Spleen (tissue), 11 donors: ENCODE results near the gene CDK14. TPM values are rescaled to one million over a fixed set of nuclear protein-coding genes. Genes with fewer than 3 reads are reported as not detected.

Experiments used
- DNase-seq: peaks from one replicate; pipeline ENCODE4 v3.0.0-alpha.2; 2020
- H3K27ac ChIP-seq, 8 donors: fragments of 200-600 bp; sonication (generic) in 7 of 8; 1 replicate in 4 of 8; 2 replicates in 4 of 8; pipeline versions ENCODE4 v1.5.0 to v1.8.0; 2016 to 2021; ENCODE audit warnings: inconsistent platforms in 4 of 8, mild to moderate bottlenecking in 4 of 8, moderate library complexity in 1 of 8
- H3K27me3 ChIP-seq, 7 donors: fragments of 200-600 bp; sonication (generic) in 6 of 7; replicated peaks in 1 of 7; 1 replicate in 4 of 7; 2 replicates in 3 of 7; pipeline versions ENCODE4 v1.5.0 to v1.8.0; 2016 to 2021; ENCODE audit warnings: inconsistent platforms in 3 of 7, mild to moderate bottlenecking in 1 of 7
- H3K36me3 ChIP-seq, 6 donors: fragments of 200-600 bp; sonication (generic) in 5 of 6; 1 replicate in 4 of 6; 2 replicates in 2 of 6; pipeline versions ENCODE4 v1.5.0 to v1.8.0; 2016 to 2021; ENCODE audit warnings: inconsistent platforms in 2 of 6
- H3K4me1 ChIP-seq, 6 donors: fragments of 200-600 bp; sonication (generic) in 5 of 6; 1 replicate in 3 of 6; 2 replicates in 3 of 6; pipeline versions ENCODE4 v1.5.0 to v1.8.0; 2016 to 2021; ENCODE audit warnings: inconsistent platforms in 3 of 6
- H3K4me3 ChIP-seq, 8 donors: fragments of 200-600 bp; sonication (generic) in 7 of 8; 1 replicate in 4 of 8; 2 replicates in 4 of 8; pipeline versions ENCODE4 v1.5.0 to v1.8.0; 2016 to 2021; ENCODE audit warnings: inconsistent platforms in 4 of 8, mild to moderate bottlenecking in 4 of 8, moderate library complexity in 2 of 8
- H3K9me3 ChIP-seq, 8 donors: fragments of 200-600 bp; sonication (generic) in 7 of 8; 1 replicate in 4 of 8; 2 replicates in 4 of 8; pipeline versions ENCODE4 v1.5.0 to v1.8.0; 2016 to 2021; ENCODE audit warnings: inconsistent platforms in 4 of 8
- POLR2A ChIP-seq, 3 donors: fragments of 450-650 bp; IDR thresholded peaks; one replicate each; pipeline ENCODE4 v1.5.1; 2017; ENCODE audit warnings: antibody characterized with exemption in 3 of 3, mild to moderate bottlenecking in 1 of 3
- POLR2AphosphoS5 ChIP-seq, 3 donors: sonication (generic); formaldehyde crosslinking; IDR thresholded peaks; one replicate each; pipeline ENCODE4 v1.5.1; 2017; ENCODE audit warnings: antibody characterized with exemption in 3 of 3
- WGBS, 5 donors: extraction: QIAGEN DNeasy Blood & Tissue Kit in 3 of 5; methylation state at CpG; one replicate each; pipeline versions ENCODE4 v1.1.5 to v1.1.7; 2013 to 2018; 5-methylcytosine and 5-hydroxymethylcytosine counted together
- intact Hi-C: fragments of 100-400 bp; cut with DNase I; formaldehyde crosslinking; loops from one replicate; pipeline ENCODE4 v1.15.0; 2023; ENCODE audit warnings: low total_unique reads
- polyA plus RNA-seq, 3 donors: library from polyadenylated mRNA; stranded (reverse); fragments of 200-250 nt; gene quantifications; one replicate each; pipeline ENCODE4 v1.2.1, GENCODE V29; 2013
- total RNA-seq, 7 donors: library from RNA; depleted of rRNA in 3 of 7; stranded (reverse); fragments of >200 nt in 3 of 7; fragmentation: NEBNext Ultra II Directional in 4 of 7; extraction: Animal tissue kit (Norgen Biotek cat#: 25700) in 4 of 7; gene quantifications; one replicate each; pipeline versions ENCODE4 v1.1.0 to v1.2.1, GENCODE V29; 2016 to 2021
- TF ChIP-seq, protein P1 (sequence below), 11 experiments: fragments of 200-600 bp in 7 of 11; fragments of 450-650 bp in 4 of 11; sonication (generic) in 4 of 11; IDR thresholded peaks in 8 of 11; conservative IDR thresholded peaks in 3 of 11; 1 replicate in 7 of 11; 2 replicates in 4 of 11; pipeline versions ENCODE4 v1.4.0 to v1.8.0; 2016 to 2021; ENCODE audit warnings: antibody characterized with exemption in 11 of 11, inconsistent platforms in 4 of 11, mild to moderate bottlenecking in 1 of 11
- donor health status: healthy with polysubstance abuse.
- donor health status: DM: no; HTN: no; CAD: no; lungs with moderate emphysema.
- donor health status: DM: no; HTN: no; CAD: no.
- donor health status: Bipolar disorder and iron deficiency.
- donor health status: healthy.
- donor health status: DM: no; HTN: no; CAD: no.
- donor health status: DM: yes; HTN: yes; CAD: no.

CDK14 gene
- total and polyA plus RNA-seq, 10 donors = 6.6 to 109 (median 51.2) TPM

DNA sequence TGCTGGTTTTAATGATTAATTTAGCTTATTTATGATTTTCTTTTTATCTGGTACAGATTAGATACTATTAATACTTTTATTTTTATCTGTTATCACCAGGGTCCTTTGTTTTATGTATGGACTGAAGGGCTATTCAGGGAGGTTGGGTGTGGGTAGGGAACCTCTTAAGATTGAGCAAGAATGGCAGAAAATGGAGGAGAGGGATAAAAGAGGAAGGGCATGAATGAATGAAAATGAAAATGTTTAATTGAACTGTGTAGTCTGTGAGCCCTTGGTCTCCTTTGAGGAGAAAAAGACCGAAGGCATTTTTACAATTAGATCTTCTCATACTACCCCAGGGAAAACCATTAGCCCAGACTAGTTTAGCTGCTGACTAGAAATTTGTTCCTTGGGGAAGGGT lies 93.1 kb downstream of the CDK14 start:
- TF ChIP-seq, protein P1, sequence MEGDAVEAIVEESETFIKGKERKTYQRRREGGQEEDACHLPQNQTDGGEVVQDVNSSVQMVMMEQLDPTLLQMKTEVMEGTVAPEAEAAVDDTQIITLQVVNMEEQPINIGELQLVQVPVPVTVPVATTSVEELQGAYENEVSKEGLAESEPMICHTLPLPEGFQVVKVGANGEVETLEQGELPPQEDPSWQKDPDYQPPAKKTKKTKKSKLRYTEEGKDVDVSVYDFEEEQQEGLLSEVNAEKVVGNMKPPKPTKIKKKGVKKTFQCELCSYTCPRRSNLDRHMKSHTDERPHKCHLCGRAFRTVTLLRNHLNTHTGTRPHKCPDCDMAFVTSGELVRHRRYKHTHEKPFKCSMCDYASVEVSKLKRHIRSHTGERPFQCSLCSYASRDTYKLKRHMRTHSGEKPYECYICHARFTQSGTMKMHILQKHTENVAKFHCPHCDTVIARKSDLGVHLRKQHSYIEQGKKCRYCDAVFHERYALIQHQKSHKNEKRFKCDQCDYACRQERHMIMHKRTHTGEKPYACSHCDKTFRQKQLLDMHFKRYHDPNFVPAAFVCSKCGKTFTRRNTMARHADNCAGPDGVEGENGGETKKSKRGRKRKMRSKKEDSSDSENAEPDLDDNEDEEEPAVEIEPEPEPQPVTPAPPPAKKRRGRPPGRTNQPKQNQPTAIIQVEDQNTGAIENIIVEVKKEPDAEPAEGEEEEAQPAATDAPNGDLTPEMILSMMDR (IDR thresholded peaks at IDR 0.05 in 8 of 11, conservative IDR thresholded peaks at IDR 0.05 in 3 of 11) = no peak
- TF ChIP-seq POLR2A (IDR thresholded peaks at IDR 0.05) = no peak
- H3K27ac ChIP-seq = no peak overlapping the region
- H3K4me3 ChIP-seq = no peak overlapping the region
- H3K36me3 ChIP-seq = no peaks in the 10 kb centered on the region
- H3K9me3 ChIP-seq = no peaks in the 10 kb centered on the region
- no peaks in the 10 kb centered on the region for H3K27me3 ChIP-seq
- peaks cover 0 to 7% (median 0%) of the 10 kb centered on the region in 6 donors for H3K4me1 ChIP-seq
- 69 to 92% (median 87%) methylated on average over 1 of the region's 1 CpG for WGBS, 5 donors
- DNase-seq = no peak
- intact Hi-C loops = no loop called here

DNA sequence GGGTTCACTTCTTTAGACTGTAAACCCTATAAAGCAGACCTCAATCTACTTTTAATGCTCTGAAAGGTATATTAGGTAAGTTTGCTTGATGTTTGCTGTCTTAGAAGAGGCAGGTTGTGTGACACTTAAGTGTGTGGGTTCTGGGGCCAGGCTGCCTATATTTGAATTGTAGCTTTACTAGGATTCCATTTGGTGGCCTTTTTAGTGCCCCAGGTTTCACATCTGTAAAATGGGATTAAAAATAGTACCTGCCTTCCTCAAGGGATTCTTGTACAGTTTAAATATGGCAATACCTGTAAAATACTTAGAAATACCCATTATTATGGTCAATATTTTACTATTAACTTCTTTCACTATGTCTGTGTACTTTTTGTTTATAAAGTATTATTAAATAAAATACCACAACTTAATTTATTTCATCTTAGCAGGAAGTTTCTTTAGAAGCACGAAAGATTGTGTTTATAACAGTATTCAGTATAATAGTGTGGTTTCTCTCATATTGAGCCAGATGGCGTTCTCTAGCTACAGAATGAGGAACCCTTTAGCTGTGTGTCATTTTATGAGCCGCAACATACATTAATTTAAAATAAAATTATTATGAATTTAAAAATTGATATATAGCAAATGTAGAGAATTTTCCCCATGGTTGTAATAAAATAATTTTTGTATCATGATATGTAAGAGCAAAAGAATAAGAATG lies 94.2 kb downstream of the CDK14 start:
- Histone ChIP-seq H3K4me1 (peaks cover 0 to 7% (median 0%) of the 10 kb centered on the region in 6 donors), H3K9me3 (no peaks in the 10 kb centered on the region), H3K27me3 (no peaks in the 10 kb centered on the region), H3K27ac (no peak overlapping the region), H3K4me3 (no peak overlapping the region), H3K36me3 (no peaks in the 10 kb centered on the region)
- intact Hi-C loops = no loop called here
- 63 to 75% (median 70%) methylated on average over 3 of the region's 3 CpGs for WGBS, 5 donors
- no peak for DNase-seq
- TF ChIP-seq POLR2A (IDR thresholded peaks at IDR 0.05) (no peak), POLR2AphosphoS5 (IDR thresholded peaks at IDR 0.05) (no peak)
- TF ChIP-seq, protein P1 (IDR thresholded peaks at IDR 0.05 in 8 of 11, conservative IDR thresholded peaks at IDR 0.05 in 3 of 11) = no peak

DNA sequence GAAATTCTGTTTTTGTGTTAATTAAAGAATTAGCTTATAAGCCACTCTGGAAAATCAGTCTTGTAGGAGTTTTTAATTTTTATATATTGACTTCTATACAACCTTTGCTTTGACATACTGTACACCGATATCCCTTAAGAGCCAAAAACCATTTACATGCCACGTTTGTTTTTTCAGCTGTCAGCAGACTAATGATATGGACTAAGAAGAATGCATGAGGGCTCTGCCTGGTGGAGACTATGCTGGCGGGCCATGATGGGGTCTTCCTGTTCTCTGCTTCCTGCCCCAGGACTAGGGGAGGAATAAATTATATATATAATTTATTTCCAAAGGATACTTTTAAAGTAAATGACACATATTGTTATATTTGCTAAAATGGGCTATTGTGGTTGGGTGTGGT lies 96.3 kb downstream of the CDK14 start:
- no peak for DNase-seq
- Histone ChIP-seq H3K36me3 (no peaks in the 10 kb centered on the region), H3K27ac (no peak overlapping the region), H3K4me1 (peaks cover 0 to 7% (median 0%) of the 10 kb centered on the region in 6 donors), H3K4me3 (no peak overlapping the region), H3K27me3 (no peaks in the 10 kb centered on the region), H3K9me3 (no peaks in the 10 kb centered on the region)
- no peak for TF ChIP-seq POLR2AphosphoS5 (IDR thresholded peaks at IDR 0.05)
- no peak for TF ChIP-seq POLR2A (IDR thresholded peaks at IDR 0.05)
- TF ChIP-seq, protein P1 (IDR thresholded peaks at IDR 0.05 in 8 of 11, conservative IDR thresholded peaks at IDR 0.05 in 3 of 11) = no peak
- WGBS, 5 donors = 49 to 80% (median 57%) methylated on average over 3 of the region's 3 CpGs
- intact Hi-C loops = no loop called here

DNA sequence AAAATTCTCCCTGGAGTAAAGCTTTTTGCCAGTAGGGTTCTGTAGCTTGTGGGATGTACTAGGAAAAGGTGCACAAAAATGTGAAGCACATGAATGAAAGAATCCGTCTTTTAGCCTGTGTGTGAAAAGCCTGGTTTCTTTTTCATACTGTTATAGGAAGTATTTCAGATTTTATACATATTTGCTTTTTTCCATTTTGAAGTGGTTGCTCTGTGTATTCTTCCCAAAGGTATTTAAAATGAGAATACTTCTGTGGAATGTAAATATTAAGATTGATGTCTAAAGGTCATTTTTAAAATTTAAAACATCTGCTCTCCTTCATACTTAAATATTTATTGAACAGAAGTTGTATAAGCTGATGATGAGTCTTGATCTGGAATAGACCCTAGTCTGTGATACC lies 96.8 kb downstream of the CDK14 start:
- Histone ChIP-seq H3K4me1 (peaks cover 0 to 7% (median 0%) of the 10 kb centered on the region in 6 donors), H3K36me3 (no peaks in the 10 kb centered on the region), H3K27me3 (no peaks in the 10 kb centered on the region), H3K27ac (no peak overlapping the region), H3K4me3 (no peak overlapping the region), H3K9me3 (no peaks in the 10 kb centered on the region)
- no peak for DNase-seq
- TF ChIP-seq POLR2A (IDR thresholded peaks at IDR 0.05) = no peak
- WGBS, 5 donors = 88 to 95% (median 91%) methylated on average over 1 of the region's 1 CpG
- intact Hi-C loops = no loop called here
